PC-3 (cell line): ENCODE measurements around the gene NTPCR. TPM values are rescaled to one million over a fixed set of nuclear protein-coding genes. Genes with fewer than 3 reads are reported as not detected.

ENCODE experiments used
- ATAC-seq: fragments of 200-7000 bp; cut with Tn5 transposase; 2 replicates; pipeline ENCODE4 v1.9.1; 2020; ENCODE audit warnings: mild to moderate bottlenecking, moderate library complexity
- BruUV-seq: library from RNA; stranded (reverse); fragments of 400-500 nt; replicated peaks from 2 replicates; lab custom pipeline; 2021; lab: Mats Ljungman, UMichigan
- CTCF ChIA-PET: fragments of 300-600 bp; sonication (Branson Sonifier 250); formaldehyde crosslinking; loops from one replicate; lab custom pipeline; 2022; ENCODE audit warnings: antibody characterized with exemption; lab: Charles Lee
- POLR2A ChIA-PET: fragments of 300-600 bp; sonication (Branson Sonifier 250); formaldehyde crosslinking; loops from one replicate; lab custom pipeline; 2022; ENCODE audit warnings: antibody characterized with exemption; ENCODE audit not compliant: unreplicated experiment; lab: Charles Lee
- DNase-seq: peaks from one replicate; pipeline ENCODE4 v3.0.0-alpha.2; 2015
- H2AFZ ChIP-seq: fragments of 300-600 bp; sonication (generic); 2 replicates; pipeline ENCODE4 v1.6.0; 2016; ENCODE audit warnings: antibody characterized with exemption, low read length
- H3F3A ChIP-seq: fragments of 300-600 bp; sonication (generic); one replicate; pipeline ENCODE4 v1.6.0; 2017; ENCODE audit warnings: antibody characterized with exemption, low read length, control low read depth, mild to moderate bottlenecking; ENCODE audit not compliant: unreplicated experiment
- H3K27ac ChIP-seq: fragments of 300-600 bp; sonication (generic); 2 replicates; pipeline ENCODE4 v1.5.1; 2016; ENCODE audit warnings: mild to moderate bottlenecking, low read length
- H3K27me3 ChIP-seq: fragments of 300-600 bp; sonication (generic); 2 replicates; pipeline ENCODE4 v1.6.1; 2016; ENCODE audit warnings: low read length, mixed read lengths
- H3K36me3 ChIP-seq: fragments of 300-600 bp; sonication (generic); 2 replicates; pipeline ENCODE4 v1.6.1; 2016; ENCODE audit warnings: low read depth, mixed run types, low read length, mixed read lengths
- H3K4me1 ChIP-seq: fragments of 300-600 bp; sonication (generic); 2 replicates; pipeline ENCODE4 v1.5.1; 2016; ENCODE audit warnings: low read length; ENCODE audit not compliant: insufficient read depth
- H3K4me2 ChIP-seq: fragments of 300-600 bp; sonication (generic); 2 replicates; pipeline ENCODE4 v1.6.0; 2016; ENCODE audit warnings: low read length
- H3K4me3 ChIP-seq: fragments of 300-600 bp; sonication (generic); 2 replicates; pipeline ENCODE4 v1.5.1; 2016; ENCODE audit warnings: mild to moderate bottlenecking, low read length, mixed read lengths
- H3K79me2 ChIP-seq: fragments of 300-600 bp; sonication (generic); 2 replicates; pipeline ENCODE4 v1.6.1; 2017; ENCODE audit warnings: low read length, mixed read lengths
- H3K9ac ChIP-seq: fragments of 300-600 bp; sonication (generic); 2 replicates; pipeline ENCODE4 v1.6.0; 2016; ENCODE audit warnings: mild to moderate bottlenecking, low read length
- H3K9me2 ChIP-seq: fragments of 300-600 bp; sonication (generic); replicated peaks from 2 replicates; pipeline ENCODE4 v1.6.1; 2016; ENCODE audit warnings: mixed run types, low read length, mixed read lengths
- H3K9me3 ChIP-seq: fragments of 300-600 bp; sonication (generic); 2 replicates; pipeline ENCODE4 v1.6.1; 2016; ENCODE audit warnings: low read length, mixed read lengths
- H4K20me1 ChIP-seq: fragments of 300-600 bp; sonication (generic); 2 replicates; pipeline ENCODE4 v1.6.1; 2016; ENCODE audit warnings: low read length, mixed read lengths
- EZH2 ChIP-seq: fragments of 300-600 bp; sonication (generic); IDR thresholded peaks from one replicate; pipeline ENCODE4 v1.6.1; 2017; ENCODE audit warnings: antibody characterized with exemption, mild to moderate bottlenecking, low read length; ENCODE audit not compliant: unreplicated experiment
- EZH2phosphoT487 ChIP-seq: fragments of 300-600 bp; sonication (generic); IDR thresholded peaks from 2 replicates; pipeline ENCODE4 v1.6.1; 2018; ENCODE audit warnings: mild to moderate bottlenecking, antibody characterized with exemption, low read length, borderline replicate concordance
- intact Hi-C: fragments of 100-400 bp; cut with micrococcal nuclease; formaldehyde crosslinking; loops from 2 replicates; pipeline ENCODE4 v1.9.0; 2023
- total RNA-seq: library from RNA; depleted of rRNA; stranded (reverse); fragments of >200 nt; gene quantifications from 2 replicates; pipeline ENCODE4 v1.2.3, GENCODE V29; 2014
- TF ChIP-seq, protein P1 (sequence below): fragments of 300-600 bp; sonication (generic); conservative IDR thresholded peaks from 2 replicates; pipeline ENCODE4 v1.5.1; 2017; ENCODE audit warnings: antibody characterized with exemption, low read depth, mild to moderate bottlenecking, low read length

Gene NTPCR
- total RNA-seq, 1 experiment from 2014 or later, result 43.1 TPM

DNA sequence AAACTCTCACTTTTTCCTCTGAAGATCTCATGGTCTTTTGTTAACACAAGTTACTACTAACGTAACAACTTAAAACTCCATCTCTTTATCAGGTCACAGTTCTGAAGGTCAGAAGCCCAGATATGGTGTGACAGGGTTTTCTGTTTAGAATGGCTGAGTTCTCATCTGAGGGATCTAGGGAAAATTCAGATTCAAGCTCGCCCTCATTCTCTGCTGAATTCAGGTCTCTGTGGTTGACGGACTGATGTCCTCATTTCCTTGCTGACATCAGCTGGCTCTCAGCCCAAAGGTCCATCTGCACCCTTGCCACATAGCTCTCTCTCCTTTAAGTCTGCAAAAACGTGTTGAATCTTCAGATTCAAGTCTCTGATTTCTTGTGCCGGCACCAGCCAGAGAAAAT is 6.1 kb upstream of the NTPCR start:
- no peaks in the 10 kb centered on the region for H3K9me3 ChIP-seq
- no peak overlapping the region for H2AFZ ChIP-seq
- 0 out of 2 replicates have a peak, but pooled peaks cover 3% of the 10 kb centered on the region for H3K9me2 ChIP-seq
- intact Hi-C loops, result no loop called here
- H3K4me1 ChIP-seq, result peaks cover under 1% of the 10 kb centered on the region; the same call in 1 of the 2 replicates
- no peaks in the 10 kb centered on the region for H3K27me3 ChIP-seq
- H3K9ac ChIP-seq, result no peak overlapping the region
- H3K4me3 ChIP-seq, result no peak overlapping the region
- TF ChIP-seq EZH2 (no peak), EZH2phosphoT487 (no peak)
- TF ChIP-seq, protein P1, sequence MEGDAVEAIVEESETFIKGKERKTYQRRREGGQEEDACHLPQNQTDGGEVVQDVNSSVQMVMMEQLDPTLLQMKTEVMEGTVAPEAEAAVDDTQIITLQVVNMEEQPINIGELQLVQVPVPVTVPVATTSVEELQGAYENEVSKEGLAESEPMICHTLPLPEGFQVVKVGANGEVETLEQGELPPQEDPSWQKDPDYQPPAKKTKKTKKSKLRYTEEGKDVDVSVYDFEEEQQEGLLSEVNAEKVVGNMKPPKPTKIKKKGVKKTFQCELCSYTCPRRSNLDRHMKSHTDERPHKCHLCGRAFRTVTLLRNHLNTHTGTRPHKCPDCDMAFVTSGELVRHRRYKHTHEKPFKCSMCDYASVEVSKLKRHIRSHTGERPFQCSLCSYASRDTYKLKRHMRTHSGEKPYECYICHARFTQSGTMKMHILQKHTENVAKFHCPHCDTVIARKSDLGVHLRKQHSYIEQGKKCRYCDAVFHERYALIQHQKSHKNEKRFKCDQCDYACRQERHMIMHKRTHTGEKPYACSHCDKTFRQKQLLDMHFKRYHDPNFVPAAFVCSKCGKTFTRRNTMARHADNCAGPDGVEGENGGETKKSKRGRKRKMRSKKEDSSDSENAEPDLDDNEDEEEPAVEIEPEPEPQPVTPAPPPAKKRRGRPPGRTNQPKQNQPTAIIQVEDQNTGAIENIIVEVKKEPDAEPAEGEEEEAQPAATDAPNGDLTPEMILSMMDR, result no peak
- BruUV-seq, result no TSS peak
- no peaks in the 10 kb centered on the region for H4K20me1 ChIP-seq
- H3K27ac ChIP-seq, result no peak overlapping the region
- POLR2A ChIA-PET, result no interaction called here
- H3K79me2 ChIP-seq, result no peaks in the 10 kb centered on the region
- DNase-seq, result no peak
- no peak for ATAC-seq
- CTCF ChIA-PET, result no interaction called here
- H3K4me2 ChIP-seq, result no peak overlapping the region
- no peaks in the 10 kb centered on the region for H3F3A ChIP-seq
- H3K36me3 ChIP-seq, result no peaks in the 10 kb centered on the region

DNA sequence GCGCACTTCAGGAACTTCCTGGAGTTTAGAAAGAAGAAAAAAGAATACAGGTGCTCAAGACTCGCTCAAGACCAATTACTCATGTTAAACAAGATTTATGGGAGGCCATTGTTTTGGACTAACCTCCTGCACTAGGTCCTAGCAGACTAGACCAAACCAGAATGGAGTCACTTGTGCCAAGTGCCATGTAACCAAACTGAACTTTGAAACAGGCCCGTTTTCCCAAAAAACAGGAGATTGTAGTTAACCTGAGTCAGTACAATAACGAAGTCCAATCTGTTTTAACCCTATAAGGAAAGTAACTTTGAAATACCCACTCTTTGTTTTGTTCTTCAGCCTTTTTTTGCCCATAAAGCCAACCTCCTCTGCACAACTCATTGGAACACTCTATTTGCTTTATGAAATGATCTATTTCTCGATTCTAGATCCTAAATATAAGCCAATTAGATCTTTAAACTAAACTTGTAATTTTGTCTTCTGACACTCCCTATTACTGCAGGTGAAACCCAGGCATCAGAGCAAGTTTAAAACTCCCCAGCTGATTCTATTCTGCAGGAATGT is 695 bp upstream of the NTPCR start:
- Histone ChIP-seq H2AFZ (peak overlapping the region; percentile 95), H3K27me3 (no peaks in the 10 kb centered on the region), H4K20me1 (no peaks in the 10 kb centered on the region), H3K36me3 (no peaks in the 10 kb centered on the region), H3K4me1 (peaks cover 24% of the 10 kb centered on the region), H3K9me3 (no peaks in the 10 kb centered on the region), H3K9me2 (0 out of 2 replicates have a peak, but pooled peaks cover 3% of the 10 kb centered on the region), H3K27ac (peak overlapping the region; percentile 57), H3K4me3 (peak overlapping the region; percentile 81), H3K9ac (peak overlapping the region; percentile 77), H3F3A (no peaks in the 10 kb centered on the region), H3K4me2 (peak overlapping the region; percentile 88), H3K79me2 (peaks cover 42% of the 10 kb centered on the region)
- intact Hi-C loops, result loop anchor here (1.0 to 10.0 kb wide), 6 partner anchors 80 to 319 kb away; partner anchors contain the start of gene SIPA1L2
- POLR2A ChIA-PET, result no interaction called here
- no peak for TF ChIP-seq EZH2
- TF ChIP-seq, protein P1, result no peak
- no peak for TF ChIP-seq EZH2phosphoT487
- BruUV-seq, result TSS peak; percentile 95
- no peak for DNase-seq
- CTCF ChIA-PET, result no interaction called here
- ATAC-seq, result no peak

DNA sequence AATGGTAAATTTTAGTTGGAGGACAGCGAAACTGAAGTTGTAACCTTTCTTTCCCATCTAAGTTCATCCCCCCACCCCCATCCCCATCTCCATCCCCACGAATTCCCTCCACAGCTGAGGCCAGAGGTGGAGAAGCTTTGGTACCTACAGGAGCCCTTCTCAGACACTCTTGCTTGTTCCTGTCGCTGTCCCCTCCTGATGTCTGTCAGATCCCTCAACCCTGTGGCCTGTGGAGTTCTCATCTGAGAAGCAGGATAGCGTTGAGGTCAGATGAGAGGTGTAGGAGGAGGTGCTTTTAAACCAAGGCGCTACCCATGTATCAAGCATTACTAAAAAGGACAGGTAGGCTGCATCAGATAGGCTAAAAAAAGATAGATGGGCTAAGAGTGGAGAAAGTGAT is 769 bp downstream of the NTPCR start:
- Histone ChIP-seq H3K9me3 (no peaks in the 10 kb centered on the region), H3K27me3 (no peaks in the 10 kb centered on the region), H4K20me1 (no peaks in the 10 kb centered on the region), H2AFZ (peak overlapping the region; percentile 95), H3K4me1 (peaks cover 24% of the 10 kb centered on the region), H3K27ac (no peak overlapping the region), H3K9ac (peak overlapping the region; percentile 77), H3K79me2 (peaks cover 46% of the 10 kb centered on the region), H3K4me2 (peak overlapping the region; percentile 88), H3F3A (no peaks in the 10 kb centered on the region), H3K4me3 (peak overlapping the region; percentile 81), H3K9me2 (0 out of 2 replicates have a peak, but pooled peaks cover 3% of the 10 kb centered on the region), H3K36me3 (peaks cover 4% of the 10 kb centered on the region; the same call in 1 of the 2 replicates)
- POLR2A ChIA-PET, result no interaction called here
- peak; percentile 47 for DNase-seq
- no peak for TF ChIP-seq EZH2phosphoT487
- no peak for TF ChIP-seq EZH2
- TF ChIP-seq, protein P1, result no peak
- no TSS peak for BruUV-seq
- intact Hi-C loops, result loop anchor here (5.0 to 10.0 kb wide), 2 partner anchors 221 to 294 kb away; no protein-coding TSS in a partner anchor
- CTCF ChIA-PET, result interaction anchor here (0.6 kb wide), 2 partner anchors 88 to 808 kb away, joined by 3 read pairs; no protein-coding TSS in a partner anchor
- peak; percentile 50 for ATAC-seq
